CD1c-positive myeloid dendritic cell (primary cell): ENCODE results near the gene KIF19.
A peak's percentile ranks its signal among the peaks of the same experiment; 100 is the strongest.

Experiments used
- DNase-seq: peaks from one replicate; pipeline ENCODE4 v3.0.0-alpha.2; 2016; ENCODE audit errors: extremely low spot score

The KIF19 gene

DNA sequence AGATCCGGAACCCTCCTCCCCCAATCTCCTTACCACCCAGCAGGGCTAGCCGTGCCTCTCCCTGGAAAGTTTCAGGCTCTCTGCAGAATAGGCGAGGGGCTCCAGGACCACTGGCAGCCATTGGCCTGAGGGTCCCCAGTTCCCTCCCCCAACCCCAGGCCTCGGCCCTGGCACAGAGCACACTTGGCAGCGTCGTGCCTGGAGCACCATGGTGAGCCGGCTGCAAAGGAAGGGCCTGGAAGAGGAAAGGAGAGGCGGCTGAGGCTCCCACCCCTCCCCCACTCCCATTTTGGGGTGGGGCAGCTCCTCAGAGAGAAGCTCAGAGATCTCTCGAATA lies 36.0 kb downstream of the KIF19 start:
- no peak for DNase-seq

DNA sequence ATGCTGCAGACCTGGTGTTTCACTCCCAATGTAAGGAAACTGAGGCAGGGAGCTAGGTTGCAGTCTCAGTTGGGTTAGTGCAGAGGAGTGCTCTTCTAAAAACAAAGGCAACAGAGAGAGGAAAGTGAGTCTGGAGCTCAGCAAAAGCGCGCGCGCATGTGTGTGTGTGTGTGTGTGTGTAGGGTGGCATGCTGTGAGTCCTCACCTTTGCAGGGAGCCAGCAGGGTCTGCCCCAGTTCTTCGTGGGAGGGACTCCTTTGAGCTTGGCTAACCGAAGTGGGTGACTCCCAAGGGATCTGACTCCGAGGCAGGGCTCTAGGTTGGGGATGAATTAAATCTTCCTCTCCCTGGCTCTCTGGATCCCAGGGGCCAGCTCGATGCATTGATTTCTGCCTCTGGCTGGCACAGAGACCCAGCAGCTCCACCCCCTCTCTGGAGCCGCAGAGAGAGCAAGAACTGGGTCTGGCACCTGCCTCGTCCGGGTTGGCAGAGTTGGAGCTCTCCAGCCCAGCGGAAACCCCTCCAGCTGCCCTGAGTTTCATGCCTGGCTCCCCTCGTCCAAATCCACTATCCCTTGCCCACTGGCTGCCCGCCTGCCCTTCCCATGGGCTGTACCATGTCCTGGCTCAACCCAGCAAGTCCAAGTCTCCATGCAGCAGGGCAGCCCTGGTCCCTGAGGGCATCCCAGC lies 36.9 kb downstream of the KIF19 start:
- DNase-seq = no peak

DNA sequence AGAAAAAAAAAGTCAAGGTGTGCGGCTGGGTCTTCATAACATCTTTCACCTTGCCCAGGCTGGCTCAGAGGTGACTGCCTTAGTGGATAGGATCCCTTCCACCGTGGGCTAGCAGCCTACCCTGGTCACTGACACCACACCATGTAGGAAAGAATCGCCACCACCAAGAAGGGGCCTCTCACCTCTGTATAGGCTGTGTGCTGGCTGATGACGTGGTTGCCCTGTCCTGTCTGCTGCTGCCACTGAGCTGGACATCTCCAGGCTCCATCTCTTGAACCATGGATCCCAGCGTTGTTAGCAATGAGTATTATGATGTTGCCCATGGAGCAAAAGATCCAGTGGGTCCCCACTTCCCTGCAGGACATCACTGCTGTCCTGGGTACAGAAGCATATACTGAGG lies 41.2 kb downstream of the KIF19 start, which contains the start of gene GPR142:
GPR142 (plus strand) TSS at position 301 of the 400 bp plus-strand sequence. CDS start 2,035 bp downstream, outside the sequence.
- DNase-seq = no peak

- DNase-seq = peak; percentile 84
These were observed 42.5 kb downstream of the KIF19 start for GRCh38 chr17:74368341-74369081.

DNA sequence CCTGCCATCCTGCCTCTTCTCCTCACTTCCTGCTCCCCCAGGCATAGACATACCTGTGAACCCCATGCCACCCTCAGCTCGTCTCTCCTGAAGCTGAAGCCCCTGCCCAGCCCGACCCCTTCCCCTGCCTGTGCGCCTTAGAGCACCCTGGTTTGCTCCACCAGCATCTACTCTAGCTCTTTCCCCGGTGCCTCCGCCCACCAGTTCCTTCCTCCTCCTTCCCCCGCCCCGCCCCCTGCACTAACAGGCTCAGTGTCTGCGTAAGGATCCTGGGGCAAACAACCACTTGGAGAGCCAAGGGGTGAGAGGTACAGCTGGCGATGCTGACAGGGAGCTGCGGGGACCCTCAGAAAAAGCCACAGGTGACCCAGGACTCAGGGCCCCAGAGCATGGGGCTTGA lies 43.2 kb downstream of the KIF19 start:
- peak; percentile 78 for DNase-seq

- no peak for DNase-seq
These were observed 43.9 kb downstream of the KIF19 start for GRCh38 chr17:74369665-74370490.

- DNase-seq = no peak
These were observed 45.7 kb downstream of the KIF19 start for GRCh38 chr17:74371653-74372147.

- no peak for DNase-seq
These were observed 46.4 kb downstream of the KIF19 start for GRCh38 chr17:74372426-74372825.

- DNase-seq = no peak
These were observed 48.0 kb downstream of the KIF19 start for GRCh38 chr17:74373838-74374606.

- peak; percentile 43 for DNase-seq
These were observed 48.8 kb downstream of the KIF19 start for GRCh38 chr17:74374858-74375257.

DNA sequence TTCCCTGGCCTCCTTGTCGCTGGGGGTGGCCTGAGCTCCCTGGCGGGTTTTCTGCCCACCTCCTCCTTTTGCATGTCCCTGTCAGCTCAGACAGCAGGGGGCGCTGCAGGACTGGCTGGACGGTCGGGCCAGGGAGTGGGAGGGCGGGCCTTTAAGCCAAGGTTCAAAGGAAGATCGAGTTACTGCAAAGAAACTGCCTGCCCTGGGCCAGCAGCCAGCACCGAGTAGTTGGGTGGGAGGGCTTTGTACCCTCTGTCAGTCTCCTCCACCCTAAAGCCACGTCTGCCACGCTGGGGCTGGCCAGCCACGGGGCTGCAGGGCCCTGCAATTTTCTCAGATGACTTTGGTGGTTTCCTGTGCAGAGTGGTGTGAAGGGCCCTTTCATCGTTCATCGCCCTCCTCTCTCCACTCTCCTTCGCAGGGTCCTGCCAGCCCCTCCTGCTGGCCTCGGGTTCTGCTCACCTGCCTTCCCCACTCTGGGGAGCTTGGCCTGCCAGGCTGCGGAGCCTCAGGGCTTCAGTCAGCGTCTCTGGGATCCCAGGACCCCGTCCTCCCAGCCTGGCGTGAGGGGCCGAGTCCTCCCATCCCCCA lies 53.6 kb downstream of the KIF19 start:
- peak; percentile 93 for DNase-seq

DNA sequence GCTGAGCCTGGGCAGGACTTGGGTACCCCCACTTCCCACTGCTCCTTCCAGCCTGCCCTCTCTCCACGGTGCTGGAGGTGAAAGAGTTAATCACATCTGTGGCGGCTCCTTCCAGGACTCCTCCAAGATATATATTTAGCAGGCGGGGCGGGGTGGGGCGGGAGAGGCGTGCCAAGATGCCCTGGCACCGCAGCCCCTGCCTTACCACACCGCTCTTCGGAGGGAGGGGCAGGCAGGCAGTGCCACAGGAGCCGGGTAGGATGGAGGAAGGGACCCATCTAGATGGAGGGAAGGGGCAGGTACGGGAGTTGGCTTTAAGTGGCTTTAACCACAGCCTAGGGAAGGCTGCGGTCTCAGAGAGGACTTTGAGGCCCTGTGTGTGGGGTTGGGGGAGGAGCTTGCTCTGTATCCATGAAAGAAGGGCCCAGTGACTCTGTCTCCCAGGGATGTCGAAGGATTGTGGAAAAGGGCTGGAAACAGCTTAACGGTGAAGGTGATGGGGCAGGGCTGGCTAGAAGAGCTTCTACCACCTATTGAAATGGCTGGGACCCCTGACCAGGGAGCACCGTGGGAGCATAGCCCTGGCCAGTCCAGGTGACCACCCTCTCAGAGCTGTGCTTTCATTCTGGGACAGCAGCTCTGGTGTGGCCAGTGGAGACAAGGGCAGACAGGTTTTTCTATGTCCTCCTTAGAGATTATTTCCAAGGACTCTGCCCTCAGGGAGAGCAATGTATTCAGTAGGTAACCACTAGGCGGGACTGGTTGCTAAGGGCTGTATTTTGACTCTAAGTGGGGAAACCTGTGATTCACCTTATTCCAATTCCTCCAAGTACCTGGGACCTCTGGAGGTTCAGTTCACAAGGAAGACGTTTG lies 54.3 kb downstream of the KIF19 start:
- DNase-seq = no peak

- no peak for DNase-seq
These were observed 55.2 kb downstream of the KIF19 start for GRCh38 chr17:74380959-74381808.

GRCh38 chr17:74383141-74383540 lies 57.1 kb downstream of the KIF19 start:
- DNase-seq = no peak

DNA sequence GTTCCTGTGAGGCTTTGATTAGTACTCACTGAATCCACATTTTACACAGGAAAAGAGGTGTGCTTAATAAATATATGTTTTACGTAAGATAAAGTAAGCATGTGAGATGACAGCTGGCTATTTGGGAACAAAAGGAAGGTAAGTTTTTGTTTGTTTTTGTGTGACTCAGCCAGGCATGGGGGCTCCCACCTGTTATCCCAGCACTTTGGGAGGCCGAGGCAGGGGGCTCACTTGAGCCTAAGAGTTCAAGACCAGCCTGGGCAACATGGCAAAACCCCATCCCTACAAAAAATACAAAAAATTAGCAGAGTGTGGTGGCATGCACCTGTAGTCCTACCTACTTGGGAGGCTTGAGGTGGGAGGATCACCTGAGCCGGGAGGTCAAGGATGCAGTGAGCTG lies 59.2 kb downstream of the KIF19 start:
- DNase-seq = no peak

GRCh38 chr17:74386386-74386785 lies 60.4 kb downstream of the KIF19 start:
- peak; percentile 11 for DNase-seq

GRCh38 chr17:74387365-74388218 lies 61.6 kb downstream of the KIF19 start:
- no peak for DNase-seq

DNA sequence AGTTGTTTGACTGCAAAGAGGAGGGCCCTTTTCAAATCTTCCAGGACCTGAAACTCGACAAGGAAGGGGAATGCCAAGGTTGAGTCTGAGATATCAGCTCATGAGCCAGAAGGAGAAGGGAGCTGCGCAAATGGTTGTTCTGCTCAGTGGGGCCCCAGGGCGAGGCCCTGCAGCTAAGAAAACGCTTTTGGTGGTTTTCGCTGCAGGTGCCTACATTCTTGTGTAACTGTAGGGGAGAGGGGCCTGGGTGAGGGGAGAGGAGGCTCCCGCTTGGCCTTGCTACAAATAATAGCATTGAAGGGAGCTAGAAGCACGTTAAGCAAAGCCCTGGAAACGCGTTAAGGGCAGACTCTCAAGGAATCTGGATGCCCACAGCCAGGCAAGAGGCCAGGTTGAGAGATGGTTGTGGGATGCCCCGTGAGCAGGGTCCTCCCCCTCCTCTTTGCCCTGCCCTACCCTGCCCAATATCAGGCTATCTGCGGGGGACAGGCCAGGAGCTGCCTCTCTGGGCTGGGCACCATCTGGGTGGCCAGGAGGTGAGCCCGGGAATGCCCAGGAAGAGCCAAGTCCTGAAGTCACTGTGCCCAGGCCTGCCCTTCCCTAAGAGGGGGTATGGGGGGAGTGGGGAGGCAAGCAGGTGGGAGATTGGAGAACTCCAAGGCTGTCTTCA lies 63.2 kb downstream of the KIF19 start:
- no peak for DNase-seq
